22Rv1 (cell line): ENCODE measurements around the gene CPNE2.

Source experiments
- ZFX ChIP-seq: fragments of 450-650 bp; IDR thresholded peaks from 2 replicates; pipeline ENCODE4 v1.6.1; 2017; ENCODE audit warnings: antibody characterized with exemption, borderline replicate concordance
- TF ChIP-seq, protein P1 (sequence below): fragments of 450-650 bp; IDR thresholded peaks from 2 replicates; pipeline ENCODE4 v1.5.1; 2017; ENCODE audit warnings: mild to moderate bottlenecking

GRCh38 chr16:57130950-57131321 is 38.6 kb downstream of the CPNE2 start:
- TF ChIP-seq, protein P1, sequence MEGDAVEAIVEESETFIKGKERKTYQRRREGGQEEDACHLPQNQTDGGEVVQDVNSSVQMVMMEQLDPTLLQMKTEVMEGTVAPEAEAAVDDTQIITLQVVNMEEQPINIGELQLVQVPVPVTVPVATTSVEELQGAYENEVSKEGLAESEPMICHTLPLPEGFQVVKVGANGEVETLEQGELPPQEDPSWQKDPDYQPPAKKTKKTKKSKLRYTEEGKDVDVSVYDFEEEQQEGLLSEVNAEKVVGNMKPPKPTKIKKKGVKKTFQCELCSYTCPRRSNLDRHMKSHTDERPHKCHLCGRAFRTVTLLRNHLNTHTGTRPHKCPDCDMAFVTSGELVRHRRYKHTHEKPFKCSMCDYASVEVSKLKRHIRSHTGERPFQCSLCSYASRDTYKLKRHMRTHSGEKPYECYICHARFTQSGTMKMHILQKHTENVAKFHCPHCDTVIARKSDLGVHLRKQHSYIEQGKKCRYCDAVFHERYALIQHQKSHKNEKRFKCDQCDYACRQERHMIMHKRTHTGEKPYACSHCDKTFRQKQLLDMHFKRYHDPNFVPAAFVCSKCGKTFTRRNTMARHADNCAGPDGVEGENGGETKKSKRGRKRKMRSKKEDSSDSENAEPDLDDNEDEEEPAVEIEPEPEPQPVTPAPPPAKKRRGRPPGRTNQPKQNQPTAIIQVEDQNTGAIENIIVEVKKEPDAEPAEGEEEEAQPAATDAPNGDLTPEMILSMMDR = no peak
- no peak for TF ChIP-seq ZFX
